Activated CD8-positive, alpha-beta memory T cell treated with anti-CD3 and anti-CD28 coated beads, Interleukin-2, amount 50 U/mL, for 4 hours (primary cell): ENCODE results near the gene PAPOLG.
"Not testable (repeated sequence)": the region's sequence is repeated elsewhere in the genome, so short reads cannot be mapped to it uniquely, and the experiment has no call there.

Experiments
- DNase-seq: peaks from one replicate; pipeline ENCODE4 v3.0.0-alpha.2; 2020

The PAPOLG gene

DNA sequence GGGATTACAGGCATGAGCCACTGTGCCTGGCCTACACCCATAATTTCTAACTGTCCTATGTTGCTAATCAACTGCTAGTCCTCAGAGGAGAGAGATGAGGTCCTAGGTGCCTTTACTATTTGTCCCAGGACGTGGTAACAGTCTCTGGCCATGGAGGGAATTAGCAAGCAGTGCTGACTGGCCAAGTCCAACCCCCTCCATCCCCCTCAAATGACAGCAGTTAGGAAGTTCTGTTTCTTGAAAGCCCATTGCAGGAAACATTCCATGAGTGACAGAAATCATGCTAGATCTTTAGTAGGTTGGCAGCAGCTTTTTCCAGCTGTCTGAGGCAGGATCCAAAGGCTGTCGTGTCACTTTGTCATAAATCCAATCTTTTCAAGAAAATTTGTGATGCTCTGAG is 69.6 kb downstream of the PAPOLG start:
- no peak for DNase-seq

DNA sequence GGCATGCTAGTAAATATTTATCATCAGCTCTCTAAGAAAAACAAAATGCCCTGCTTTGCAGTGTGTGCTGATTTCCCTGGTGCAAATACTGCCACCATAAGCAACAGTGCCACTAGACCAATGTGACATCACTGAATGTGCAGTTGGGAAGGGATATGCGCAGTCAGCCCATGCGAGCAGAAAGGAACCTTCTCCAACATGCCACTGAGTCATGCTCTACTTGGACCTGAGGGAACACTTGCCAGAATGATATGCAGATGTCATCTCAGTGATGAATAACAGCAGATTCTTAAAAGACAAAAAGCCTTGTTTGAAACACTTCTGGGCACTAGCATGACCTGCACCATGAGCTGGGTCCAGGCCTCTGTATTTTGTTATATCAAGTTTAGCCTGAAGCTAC is 70.0 kb downstream of the PAPOLG start:
- DNase-seq = no peak

DNA sequence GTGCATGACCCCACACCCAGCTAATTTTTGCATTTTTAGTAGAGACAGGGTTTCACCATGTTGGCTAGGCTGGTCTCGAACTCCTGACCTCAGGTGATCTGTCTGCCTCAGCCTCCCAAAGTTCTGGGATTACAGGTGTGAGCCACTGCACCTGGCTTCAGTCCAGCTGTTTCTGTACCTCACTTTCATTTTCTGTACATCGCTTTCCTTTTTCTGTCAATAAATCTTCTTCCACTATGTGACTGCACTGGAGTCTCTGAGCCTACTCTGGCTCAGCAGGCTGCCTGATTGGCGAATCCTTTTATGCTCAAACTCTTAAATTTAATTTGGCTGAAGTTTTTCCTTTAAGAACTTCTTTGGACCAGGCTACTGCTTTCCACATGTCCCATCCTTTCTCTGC is 70.8 kb downstream of the PAPOLG start:
- DNase-seq = not testable (repeated sequence)

DNA sequence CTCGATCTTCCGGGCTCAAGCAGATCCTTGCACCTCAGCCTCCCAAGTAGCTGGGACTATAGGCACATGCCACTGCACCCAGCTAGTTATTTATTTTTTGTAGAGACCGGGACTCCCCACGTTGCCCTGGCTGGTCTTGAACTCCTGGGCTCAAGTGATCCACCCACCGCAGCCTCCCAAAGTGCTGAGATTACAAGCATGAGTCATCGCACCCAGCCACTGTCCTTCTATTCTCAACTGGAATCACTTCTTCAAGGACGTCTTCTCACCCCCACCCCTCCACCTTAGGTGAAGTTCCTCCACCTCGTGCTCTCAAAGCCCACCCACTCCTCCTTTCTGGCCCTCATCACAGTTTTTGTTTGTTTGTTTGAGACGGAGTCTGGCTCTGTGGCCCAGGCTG is 71.3 kb downstream of the PAPOLG start:
- no peak for DNase-seq

DNA sequence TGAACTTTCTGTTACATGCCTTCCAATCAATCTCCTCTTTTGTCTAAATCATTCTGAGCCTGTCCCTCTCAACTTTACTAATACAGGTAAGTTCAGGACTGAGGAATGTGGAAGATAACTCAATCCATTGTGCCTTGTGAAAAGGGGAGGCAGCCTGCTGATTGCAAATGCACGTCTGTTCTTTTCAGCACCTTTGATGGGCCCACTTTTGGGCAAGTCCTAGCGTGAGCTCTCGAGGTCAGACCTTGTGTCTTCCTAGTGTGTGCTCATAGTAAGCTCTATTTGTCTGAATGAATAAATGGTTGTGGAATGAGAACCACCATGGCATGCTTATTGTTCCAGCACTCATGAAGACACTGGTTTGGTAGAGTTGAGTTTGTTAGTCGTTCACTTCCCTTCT is 74.9 kb downstream of the PAPOLG start:
- no peak for DNase-seq

DNA sequence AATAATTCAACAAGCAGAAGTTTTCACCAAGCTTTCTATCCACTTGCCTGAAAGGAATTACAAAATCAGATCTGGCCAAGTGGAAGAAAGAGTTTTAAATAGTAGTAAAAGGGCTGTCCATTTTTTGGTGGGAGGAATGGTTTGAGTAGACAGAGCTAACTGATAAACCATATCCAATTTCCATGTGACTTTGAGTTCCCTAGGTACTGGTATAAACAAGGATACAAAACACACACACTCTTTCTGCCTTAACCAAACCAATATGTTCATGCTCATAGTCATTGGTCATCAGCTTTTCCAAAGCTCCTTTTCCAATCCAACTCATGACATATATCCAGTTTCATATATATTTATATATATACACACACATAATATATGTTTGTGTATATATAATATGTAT is 75.9 kb downstream of the PAPOLG start:
- DNase-seq = no peak

DNA sequence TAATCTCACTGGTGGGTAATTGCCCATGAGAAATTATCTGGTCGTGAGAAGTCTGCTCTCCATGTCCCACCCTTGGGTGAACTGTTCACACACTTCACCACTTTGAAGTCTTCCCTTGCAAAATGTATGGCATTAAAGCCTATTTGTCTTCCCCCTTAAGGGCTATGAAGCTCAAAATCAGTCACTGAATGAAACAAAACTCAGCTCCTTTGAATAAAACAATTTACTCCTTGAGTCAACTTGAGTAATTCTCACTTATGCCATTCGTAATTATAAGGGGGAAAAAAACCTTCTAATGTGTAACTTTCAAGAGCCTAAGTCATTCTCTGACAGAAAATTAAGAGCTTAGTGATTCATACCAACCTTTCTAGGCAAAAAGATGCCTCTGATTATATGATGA is 76.6 kb downstream of the PAPOLG start:
- no peak for DNase-seq

DNA sequence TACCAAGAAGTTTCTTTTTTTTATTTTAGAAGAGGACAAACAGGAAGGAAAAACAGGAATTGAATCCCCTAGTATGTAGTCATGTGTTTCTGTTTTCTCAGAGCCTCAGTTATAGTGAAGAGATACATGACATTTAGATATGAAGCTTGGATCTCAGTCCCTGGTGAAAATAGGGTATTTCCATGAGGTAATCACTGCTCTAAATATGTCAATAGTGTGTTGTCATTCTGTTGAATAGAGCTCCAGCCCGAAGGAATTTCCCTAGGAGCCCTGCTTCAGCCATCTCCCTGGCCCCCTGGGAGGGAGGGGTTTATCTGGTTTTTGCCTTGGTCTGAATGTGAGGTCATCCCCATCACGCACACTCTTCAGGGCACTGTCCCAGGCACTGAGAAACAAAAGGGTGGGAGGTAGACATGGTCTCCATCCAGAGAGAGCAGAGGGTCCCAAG is 78.2 kb downstream of the PAPOLG start:
- no peak for DNase-seq

DNA sequence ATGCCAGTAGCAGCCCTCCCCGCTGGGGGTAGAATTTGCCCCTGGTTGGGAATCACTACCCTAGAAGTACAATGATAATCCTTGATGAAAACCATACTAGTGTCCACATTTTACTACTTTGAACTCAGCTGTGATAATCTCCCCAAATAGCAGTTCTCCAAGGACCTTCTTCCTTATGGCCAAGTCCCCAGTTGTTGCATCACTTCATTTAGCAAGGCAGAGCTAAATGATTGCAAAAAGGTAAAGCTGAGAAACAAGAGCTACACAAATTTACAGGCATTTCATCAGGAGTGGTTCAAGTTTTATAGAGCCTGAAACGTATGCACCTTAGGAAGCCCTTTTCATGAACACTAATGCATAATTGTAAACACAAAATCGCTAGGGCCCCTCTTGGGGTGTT is 80.4 kb downstream of the PAPOLG start:
- DNase-seq = no peak

DNA sequence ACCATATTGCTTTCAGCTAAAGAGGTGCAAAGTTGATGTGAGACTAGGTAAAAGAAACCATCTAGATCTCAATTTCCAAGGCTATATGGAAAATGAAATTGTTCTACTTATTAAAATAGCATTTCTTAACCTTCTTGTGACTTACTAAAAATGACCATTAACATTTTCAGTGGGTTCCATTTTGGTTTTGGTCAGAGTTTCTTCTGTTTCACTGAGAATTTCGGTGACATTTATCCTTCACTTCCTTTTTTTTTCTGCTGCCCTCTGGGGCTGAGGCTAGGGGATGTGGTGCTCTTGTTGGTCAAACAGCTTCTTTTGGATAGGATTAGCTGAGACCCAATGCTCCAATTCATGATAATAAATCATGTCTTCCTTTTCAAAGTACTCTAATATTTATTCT is 81.1 kb downstream of the PAPOLG start:
- DNase-seq = no peak

DNA sequence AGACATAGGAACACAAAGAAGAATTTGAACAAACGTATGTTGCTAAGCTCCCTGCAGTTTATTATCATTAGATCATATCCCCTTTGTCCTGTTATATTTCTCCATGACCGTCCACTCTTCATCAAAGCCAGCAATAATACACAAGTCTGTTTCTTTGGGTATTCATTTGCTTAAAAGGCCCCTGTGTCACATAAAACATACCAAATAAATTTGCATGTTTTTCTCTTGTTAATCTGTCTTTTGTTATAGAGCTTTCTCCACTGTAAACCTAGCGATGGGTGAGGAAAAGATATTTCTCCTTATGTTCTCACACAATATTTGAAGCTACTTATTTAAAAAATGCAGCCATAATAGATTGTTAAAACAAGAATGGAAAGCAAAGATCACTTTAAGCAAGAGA is 82.4 kb downstream of the PAPOLG start:
- no peak for DNase-seq

DNA sequence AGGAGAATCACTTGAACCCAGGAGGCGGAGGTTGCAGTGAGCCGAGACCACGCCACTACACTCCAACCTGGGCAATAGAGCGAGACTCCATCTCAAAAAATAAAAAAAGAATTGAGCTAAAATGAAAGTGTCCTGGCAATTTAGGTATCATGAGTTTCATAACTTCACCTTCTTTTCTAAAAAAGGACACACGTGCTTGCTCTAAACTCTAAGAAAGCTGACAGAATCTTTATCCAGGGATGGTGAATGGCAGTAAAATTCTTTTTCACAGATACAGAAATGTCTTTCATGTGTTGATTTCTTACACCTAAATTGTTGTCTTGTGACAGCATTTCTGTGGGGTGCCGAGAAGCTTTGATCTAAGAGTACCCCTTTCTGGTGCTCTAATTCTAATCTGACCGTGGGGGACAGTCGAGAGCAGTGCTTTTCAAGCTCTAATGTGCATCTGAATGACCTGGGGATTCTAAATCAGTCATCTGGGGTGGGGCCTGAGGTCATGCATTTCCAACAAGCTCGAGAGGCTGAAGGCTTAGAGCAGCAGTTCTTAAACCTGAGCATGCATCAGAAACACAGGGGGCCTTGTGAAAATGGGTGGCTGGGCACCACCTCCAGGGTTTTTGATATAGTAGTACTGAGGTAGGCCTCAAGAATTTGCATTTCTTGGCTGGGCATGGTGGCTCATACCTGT is 83.2 kb downstream of the PAPOLG start:
- DNase-seq = no peak

DNA sequence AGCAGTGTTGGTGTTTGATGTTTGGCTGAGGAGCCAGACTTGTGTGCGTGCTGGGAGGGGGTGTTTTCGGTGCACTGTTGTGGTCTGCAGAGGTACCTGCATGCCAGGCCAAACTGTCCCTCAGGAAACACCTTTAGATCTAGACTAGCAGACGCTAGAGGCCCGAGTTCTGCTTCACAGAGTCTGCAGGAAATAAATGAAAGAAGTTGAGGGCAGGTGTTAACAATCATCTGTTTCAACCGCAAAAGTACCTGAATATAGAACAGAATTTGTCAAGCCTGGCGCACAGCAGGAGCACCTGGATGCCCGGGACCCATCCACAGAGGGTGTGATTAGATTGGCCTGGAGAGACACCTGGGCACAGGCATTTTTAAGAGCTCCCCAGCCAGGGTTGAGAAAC is 84.8 kb downstream of the PAPOLG start:
- DNase-seq = no peak

DNA sequence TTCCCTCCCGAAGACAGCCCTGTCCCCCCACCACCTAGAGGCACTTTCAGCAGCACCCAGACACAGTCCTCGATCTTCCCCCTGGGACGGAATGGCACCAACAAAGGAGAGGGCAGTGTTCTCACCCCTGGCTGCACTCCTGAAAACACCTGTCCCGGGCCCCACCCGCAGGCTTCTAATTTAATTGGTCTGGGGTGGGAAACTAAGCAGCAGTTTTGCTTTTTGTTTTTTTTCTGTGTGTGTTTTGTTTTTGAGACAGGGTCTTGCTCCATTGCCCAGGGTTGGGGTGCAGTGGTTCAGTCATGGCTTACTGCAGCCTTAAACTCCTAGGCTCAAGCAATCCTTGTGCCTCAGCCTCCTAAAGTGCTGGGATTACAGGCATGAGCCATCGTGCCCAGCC is 86.9 kb downstream of the PAPOLG start:
- DNase-seq = no peak

DNA sequence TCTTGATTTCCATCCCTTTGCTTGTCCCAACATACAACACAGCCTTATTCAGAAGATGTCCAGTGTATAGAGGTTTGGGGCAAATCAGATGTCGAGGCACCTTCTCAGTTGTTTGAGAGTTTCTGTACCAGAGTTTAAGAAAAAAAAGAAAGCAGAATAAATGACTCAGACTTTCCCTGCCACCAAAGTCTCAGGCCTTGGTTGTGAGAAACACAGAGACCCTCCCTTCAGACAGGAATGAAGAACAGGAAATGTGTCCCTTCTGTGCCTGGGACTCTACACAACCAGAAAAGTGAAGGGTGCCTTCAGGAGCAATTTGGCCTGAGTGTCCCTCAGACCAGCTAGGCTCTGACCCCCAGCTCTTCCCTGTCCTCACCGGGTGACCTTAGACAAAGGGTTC is 88.0 kb downstream of the PAPOLG start:
- no peak for DNase-seq

DNA sequence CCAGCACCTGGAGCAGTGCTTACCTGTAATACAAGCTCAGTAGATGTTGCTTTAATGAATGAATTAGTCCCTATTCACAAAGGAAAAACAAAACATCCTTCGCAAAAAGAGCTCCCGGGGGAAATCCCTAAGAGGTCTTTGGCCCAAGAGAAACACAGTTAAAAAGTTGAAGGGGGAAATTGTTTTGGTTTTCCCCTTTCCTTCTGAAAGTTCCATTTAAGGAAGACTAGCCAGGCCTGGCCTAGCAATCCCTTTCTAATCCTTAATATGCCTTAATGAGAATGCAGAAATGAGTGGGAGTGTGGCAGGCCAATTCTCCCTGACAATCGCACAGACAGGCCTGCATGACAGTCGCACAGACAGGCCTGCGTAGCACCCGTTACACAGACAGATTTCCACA is 91.8 kb downstream of the PAPOLG start:
- no peak for DNase-seq
